K562 (cell line): Measurements from ENCODE around the gene MAP2K3. TPM values are rescaled to one million over a fixed set of nuclear protein-coding genes. Genes with fewer than 3 reads are reported as not detected.

Source experiments
- CREM ChIP-seq: IDR thresholded peaks from 2 replicates; pipeline ENCODE4 v1.6.1; 2014; ENCODE audit warnings: antibody characterized with exemption, low read depth
- ELF2 ChIP-seq: fragments of 250-450 bp; sonication (Bioruptor Pico); IDR thresholded peaks from 2 replicates; pipeline ENCODE4 v1.5.0; 2021; ENCODE audit warnings: mild to moderate bottlenecking
- EZH2 ChIP-seq: IDR thresholded peaks from 2 replicates; pipeline ENCODE4 v1.6.1; 2012; ENCODE audit warnings: low read depth, mild to moderate bottlenecking, inconsistent platforms, low read length, borderline replicate concordance
- POLR3A ChIP-seq: IDR thresholded peaks from 2 replicates; pipeline ENCODE4 v1.6.1; 2011; ENCODE audit warnings: borderline replicate concordance, mild to moderate bottlenecking, moderate library complexity; ENCODE audit not compliant: insufficient read length, insufficient read depth; ENCODE audit errors: extremely low read depth
- ZNF121 ChIP-seq: sonication (generic); formaldehyde crosslinking; conservative IDR thresholded peaks from 2 replicates; pipeline ENCODE4 v1.8.0; 2022; ENCODE audit warnings: missing genetic modification reagents
- ZNF695 ChIP-seq: fragments of 450-650 bp; formaldehyde crosslinking; IDR thresholded peaks from 2 replicates; pipeline ENCODE4 v1.4.0; 2020; ENCODE audit warnings: mild to moderate bottlenecking, moderate library complexity
- polyA plus RNA-seq, 8 experiments: library from polyadenylated mRNA; depleted of rRNA in 4 of 8; stranded (reverse) in 5 of 8; unstranded in 3 of 8; fragments of >200 nt; fragmentation: Nextera tagmentation in 2 of 8; fragmentation: Illumina TruSeq in 1 of 8; extraction: Ambion mirVana in 2 of 8; extraction: Trizol in 1 of 8; gene quantifications; 2 replicates each; pipeline versions ENCODE4 v1.2.1 to v1.2.3, GENCODE V29; 2011 to 2014; ENCODE audit warnings: inconsistent platforms in 1 of 8, missing spikeins in 1 of 8
- total RNA-seq, 7 experiments: library from RNA; depleted of rRNA in 6 of 7; stranded (reverse); fragments of >200 nt in 6 of 7; fragmentation: Illumina TruSeq in 2 of 7; extraction: Trizol in 2 of 7; gene quantifications; 2 replicates each; pipeline versions ENCODE4 v1.2.1 to v1.2.3, GENCODE V29; 2011 to 2021; ENCODE audit warnings: low replicate concordance in 1 of 7
- TF ChIP-seq, protein P1 (sequence below), 2 experiments: fragments of 450-650 bp; IDR thresholded peaks; 2 replicates each; pipeline ENCODE4 v1.6.1; 2018; ENCODE audit warnings: mild to moderate bottlenecking in 2 of 2, low read depth in 1 of 2; ENCODE audit not compliant: partially characterized antibody in 2 of 2
- TF ChIP-seq, protein P2 (sequence below): sonication (generic); formaldehyde crosslinking; IDR thresholded peaks from 2 replicates; pipeline ENCODE4 v1.8.1; 2023; ENCODE audit warnings: missing genetic modification reagents, mild to moderate bottlenecking, borderline replicate concordance
- TF ChIP-seq, protein P3 (sequence below): fragments of 450-650 bp; IDR thresholded peaks from 2 replicates; pipeline ENCODE4 v1.6.1; 2016; ENCODE audit warnings: mild to moderate bottlenecking
- TF ChIP-seq, protein P4 (sequence below): fragments of 450-650 bp; conservative IDR thresholded peaks from 2 replicates; pipeline ENCODE4 v1.6.1; 2016; ENCODE audit warnings: missing genetic modification characterization, low read depth, mild to moderate bottlenecking, missing compliant biosample characterization, moderate library complexity
- TF ChIP-seq, protein P5 (sequence below): fragments of 250-450 bp; sonication (Bioruptor Pico); IDR thresholded peaks from 2 replicates; pipeline ENCODE4 v1.6.1; 2021; ENCODE audit warnings: mild to moderate bottlenecking
- TF ChIP-seq, protein P6 (sequence below): IDR thresholded peaks from 2 replicates; pipeline ENCODE4 v1.6.1; 2011; ENCODE audit not compliant: insufficient read length; ENCODE audit errors: extremely low read depth

The MAP2K3 gene
- total and polyA plus RNA-seq, 9 of the 15 experiments (the other 6 are each of a cell fraction or from before 2014, with no cell fraction given): 0.18 to 14.8 (median 3.5) TPM

DNA sequence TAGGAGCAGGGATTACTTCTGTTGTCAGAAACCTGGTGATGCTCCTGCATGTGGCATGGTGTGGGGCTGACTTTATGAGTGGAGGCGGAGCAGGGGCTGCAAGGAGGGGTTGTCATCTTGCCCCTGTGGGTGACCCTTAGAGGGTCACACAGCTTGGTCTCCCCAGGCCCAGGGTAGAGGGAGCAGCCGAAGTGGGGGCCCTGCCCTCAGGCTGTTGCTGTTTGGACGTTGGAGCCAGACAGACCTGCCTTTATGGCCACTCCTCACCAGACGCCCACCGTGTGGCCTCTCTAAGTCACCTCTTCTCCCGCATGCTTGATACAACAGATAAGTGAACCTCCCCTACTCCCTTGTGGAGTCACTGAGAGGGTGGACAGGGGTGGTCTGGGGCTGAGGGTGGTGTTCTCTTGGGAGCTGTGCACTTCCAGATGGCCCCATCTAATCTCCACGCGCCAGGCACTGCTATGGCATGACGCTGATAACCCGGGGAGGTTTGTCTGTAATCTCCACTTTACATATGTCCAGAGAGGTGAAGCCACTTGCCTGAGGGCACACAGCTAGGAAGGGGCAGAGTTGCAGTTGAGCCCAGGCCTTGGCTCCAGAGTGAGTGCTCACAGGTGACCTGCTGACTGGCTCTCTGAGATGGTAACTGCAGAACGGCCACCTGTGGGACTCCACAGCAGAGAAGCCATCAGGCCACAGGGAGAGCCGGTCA is 10.0 kb downstream of the MAP2K3 start (continued):
- TF ChIP-seq, protein P1, sequence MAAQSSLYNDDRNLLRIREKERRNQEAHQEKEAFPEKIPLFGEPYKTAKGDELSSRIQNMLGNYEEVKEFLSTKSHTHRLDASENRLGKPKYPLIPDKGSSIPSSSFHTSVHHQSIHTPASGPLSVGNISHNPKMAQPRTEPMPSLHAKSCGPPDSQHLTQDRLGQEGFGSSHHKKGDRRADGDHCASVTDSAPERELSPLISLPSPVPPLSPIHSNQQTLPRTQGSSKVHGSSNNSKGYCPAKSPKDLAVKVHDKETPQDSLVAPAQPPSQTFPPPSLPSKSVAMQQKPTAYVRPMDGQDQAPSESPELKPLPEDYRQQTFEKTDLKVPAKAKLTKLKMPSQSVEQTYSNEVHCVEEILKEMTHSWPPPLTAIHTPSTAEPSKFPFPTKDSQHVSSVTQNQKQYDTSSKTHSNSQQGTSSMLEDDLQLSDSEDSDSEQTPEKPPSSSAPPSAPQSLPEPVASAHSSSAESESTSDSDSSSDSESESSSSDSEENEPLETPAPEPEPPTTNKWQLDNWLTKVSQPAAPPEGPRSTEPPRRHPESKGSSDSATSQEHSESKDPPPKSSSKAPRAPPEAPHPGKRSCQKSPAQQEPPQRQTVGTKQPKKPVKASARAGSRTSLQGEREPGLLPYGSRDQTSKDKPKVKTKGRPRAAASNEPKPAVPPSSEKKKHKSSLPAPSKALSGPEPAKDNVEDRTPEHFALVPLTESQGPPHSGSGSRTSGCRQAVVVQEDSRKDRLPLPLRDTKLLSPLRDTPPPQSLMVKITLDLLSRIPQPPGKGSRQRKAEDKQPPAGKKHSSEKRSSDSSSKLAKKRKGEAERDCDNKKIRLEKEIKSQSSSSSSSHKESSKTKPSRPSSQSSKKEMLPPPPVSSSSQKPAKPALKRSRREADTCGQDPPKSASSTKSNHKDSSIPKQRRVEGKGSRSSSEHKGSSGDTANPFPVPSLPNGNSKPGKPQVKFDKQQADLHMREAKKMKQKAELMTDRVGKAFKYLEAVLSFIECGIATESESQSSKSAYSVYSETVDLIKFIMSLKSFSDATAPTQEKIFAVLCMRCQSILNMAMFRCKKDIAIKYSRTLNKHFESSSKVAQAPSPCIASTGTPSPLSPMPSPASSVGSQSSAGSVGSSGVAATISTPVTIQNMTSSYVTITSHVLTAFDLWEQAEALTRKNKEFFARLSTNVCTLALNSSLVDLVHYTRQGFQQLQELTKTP (IDR thresholded peaks at IDR 0.05; ENCODE audit: low read depth in 1 of 2, partially characterized antibody in 2 of 2): no peak
- TF ChIP-seq, protein P2, sequence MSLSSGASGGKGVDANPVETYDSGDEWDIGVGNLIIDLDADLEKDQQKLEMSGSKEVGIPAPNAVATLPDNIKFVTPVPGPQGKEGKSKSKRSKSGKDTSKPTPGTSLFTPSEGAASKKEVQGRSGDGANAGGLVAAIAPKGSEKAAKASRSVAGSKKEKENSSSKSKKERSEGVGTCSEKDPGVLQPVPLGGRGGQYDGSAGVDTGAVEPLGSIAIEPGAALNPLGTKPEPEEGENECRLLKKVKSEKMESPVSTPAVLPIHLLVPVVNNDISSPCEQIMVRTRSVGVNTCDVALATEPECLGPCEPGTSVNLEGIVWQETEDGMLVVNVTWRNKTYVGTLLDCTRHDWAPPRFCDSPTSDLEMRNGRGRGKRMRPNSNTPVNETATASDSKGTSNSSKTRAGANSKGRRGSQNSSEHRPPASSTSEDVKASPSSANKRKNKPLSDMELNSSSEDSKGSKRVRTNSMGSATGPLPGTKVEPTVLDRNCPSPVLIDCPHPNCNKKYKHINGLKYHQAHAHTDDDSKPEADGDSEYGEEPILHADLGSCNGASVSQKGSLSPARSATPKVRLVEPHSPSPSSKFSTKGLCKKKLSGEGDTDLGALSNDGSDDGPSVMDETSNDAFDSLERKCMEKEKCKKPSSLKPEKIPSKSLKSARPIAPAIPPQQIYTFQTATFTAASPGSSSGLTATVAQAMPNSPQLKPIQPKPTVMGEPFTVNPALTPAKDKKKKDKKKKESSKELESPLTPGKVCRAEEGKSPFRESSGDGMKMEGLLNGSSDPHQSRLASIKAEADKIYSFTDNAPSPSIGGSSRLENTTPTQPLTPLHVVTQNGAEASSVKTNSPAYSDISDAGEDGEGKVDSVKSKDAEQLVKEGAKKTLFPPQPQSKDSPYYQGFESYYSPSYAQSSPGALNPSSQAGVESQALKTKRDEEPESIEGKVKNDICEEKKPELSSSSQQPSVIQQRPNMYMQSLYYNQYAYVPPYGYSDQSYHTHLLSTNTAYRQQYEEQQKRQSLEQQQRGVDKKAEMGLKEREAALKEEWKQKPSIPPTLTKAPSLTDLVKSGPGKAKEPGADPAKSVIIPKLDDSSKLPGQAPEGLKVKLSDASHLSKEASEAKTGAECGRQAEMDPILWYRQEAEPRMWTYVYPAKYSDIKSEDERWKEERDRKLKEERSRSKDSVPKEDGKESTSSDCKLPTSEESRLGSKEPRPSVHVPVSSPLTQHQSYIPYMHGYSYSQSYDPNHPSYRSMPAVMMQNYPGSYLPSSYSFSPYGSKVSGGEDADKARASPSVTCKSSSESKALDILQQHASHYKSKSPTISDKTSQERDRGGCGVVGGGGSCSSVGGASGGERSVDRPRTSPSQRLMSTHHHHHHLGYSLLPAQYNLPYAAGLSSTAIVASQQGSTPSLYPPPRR: no peak
- TF ChIP-seq, protein P3, sequence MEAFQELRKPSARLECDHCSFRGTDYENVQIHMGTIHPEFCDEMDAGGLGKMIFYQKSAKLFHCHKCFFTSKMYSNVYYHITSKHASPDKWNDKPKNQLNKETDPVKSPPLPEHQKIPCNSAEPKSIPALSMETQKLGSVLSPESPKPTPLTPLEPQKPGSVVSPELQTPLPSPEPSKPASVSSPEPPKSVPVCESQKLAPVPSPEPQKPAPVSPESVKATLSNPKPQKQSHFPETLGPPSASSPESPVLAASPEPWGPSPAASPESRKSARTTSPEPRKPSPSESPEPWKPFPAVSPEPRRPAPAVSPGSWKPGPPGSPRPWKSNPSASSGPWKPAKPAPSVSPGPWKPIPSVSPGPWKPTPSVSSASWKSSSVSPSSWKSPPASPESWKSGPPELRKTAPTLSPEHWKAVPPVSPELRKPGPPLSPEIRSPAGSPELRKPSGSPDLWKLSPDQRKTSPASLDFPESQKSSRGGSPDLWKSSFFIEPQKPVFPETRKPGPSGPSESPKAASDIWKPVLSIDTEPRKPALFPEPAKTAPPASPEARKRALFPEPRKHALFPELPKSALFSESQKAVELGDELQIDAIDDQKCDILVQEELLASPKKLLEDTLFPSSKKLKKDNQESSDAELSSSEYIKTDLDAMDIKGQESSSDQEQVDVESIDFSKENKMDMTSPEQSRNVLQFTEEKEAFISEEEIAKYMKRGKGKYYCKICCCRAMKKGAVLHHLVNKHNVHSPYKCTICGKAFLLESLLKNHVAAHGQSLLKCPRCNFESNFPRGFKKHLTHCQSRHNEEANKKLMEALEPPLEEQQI: no peak
- TF ChIP-seq POLR3A (no peak), EZH2 (no peak), ELF2 (CRISPR knock-in tag) (no peak), CREM (no peak), ZNF121 (CRISPR knock-in tag) (no peak), ZNF695 (CRISPR knock-in tag) (no peak)
- TF ChIP-seq, protein P4, sequence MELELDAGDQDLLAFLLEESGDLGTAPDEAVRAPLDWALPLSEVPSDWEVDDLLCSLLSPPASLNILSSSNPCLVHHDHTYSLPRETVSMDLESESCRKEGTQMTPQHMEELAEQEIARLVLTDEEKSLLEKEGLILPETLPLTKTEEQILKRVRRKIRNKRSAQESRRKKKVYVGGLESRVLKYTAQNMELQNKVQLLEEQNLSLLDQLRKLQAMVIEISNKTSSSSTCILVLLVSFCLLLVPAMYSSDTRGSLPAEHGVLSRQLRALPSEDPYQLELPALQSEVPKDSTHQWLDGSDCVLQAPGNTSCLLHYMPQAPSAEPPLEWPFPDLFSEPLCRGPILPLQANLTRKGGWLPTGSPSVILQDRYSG (tag): no peak
- TF ChIP-seq, protein P5, sequence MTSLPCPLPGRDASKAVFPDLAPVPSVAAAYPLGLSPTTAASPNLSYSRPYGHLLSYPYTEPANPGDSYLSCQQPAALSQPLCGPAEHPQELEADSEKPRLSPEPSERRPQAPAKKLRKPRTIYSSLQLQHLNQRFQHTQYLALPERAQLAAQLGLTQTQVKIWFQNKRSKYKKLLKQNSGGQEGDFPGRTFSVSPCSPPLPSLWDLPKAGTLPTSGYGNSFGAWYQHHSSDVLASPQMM (CRISPR knock-in tag): no peak
- TF ChIP-seq, protein P6, sequence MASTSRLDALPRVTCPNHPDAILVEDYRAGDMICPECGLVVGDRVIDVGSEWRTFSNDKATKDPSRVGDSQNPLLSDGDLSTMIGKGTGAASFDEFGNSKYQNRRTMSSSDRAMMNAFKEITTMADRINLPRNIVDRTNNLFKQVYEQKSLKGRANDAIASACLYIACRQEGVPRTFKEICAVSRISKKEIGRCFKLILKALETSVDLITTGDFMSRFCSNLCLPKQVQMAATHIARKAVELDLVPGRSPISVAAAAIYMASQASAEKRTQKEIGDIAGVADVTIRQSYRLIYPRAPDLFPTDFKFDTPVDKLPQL: no peak
